ENCODE results near the gene NSUN2.

The NSUN2 gene

GRCh38 chr5:6644794-6645241 is 12.0 kb upstream of the NSUN2 start:
- DNase-seq (ENCODE audit: low read depth): no peak

GRCh38 chr5:6642655-6643054 is 9.8 kb upstream of the NSUN2 start:
- DNase-seq (ENCODE audit: low read depth): no peak

- no peak for DNase-seq (ENCODE audit: low read depth)
These were observed 5.4 kb upstream of the NSUN2 start for GRCh38 chr5:6638236-6638635.

- no peak for DNase-seq (ENCODE audit: low read depth)
These were observed 4.7 kb upstream of the NSUN2 start for GRCh38 chr5:6637590-6637989.

GRCh38 chr5:6637022-6637421 is 4.2 kb upstream of the NSUN2 start:
- no peak for DNase-seq (ENCODE audit: low read depth)

GRCh38 chr5:6636293-6636692 is 3.4 kb upstream of the NSUN2 start:
- DNase-seq (ENCODE audit: low read depth): no peak

- DNase-seq (ENCODE audit: low read depth): no peak
These were observed 2.1 kb upstream of the NSUN2 start for GRCh38 chr5:6634788-6635430.

- DNase-seq (ENCODE audit: low read depth): no peak
These were observed 1.5 kb upstream of the NSUN2 start for GRCh38 chr5:6634306-6634705.

GRCh38 chr5:6633469-6634245 is 813 bp upstream of the NSUN2 start:
- no peak for DNase-seq (ENCODE audit: low read depth)

GRCh38 chr5:6632324-6632887 is 438 bp downstream of the NSUN2 start:
- DNase-seq (ENCODE audit: low read depth): no peak

GRCh38 chr5:6631441-6631840 is 1.4 kb downstream of the NSUN2 start:
- DNase-seq (ENCODE audit: low read depth): no peak

GRCh38 chr5:6626508-6626907 is 6.3 kb downstream of the NSUN2 start:
- DNase-seq (ENCODE audit: low read depth): no peak

GRCh38 chr5:6623941-6624340 is 8.9 kb downstream of the NSUN2 start:
- no peak for DNase-seq (ENCODE audit: low read depth)

- DNase-seq (ENCODE audit: low read depth): no peak
These were observed 9.6 kb downstream of the NSUN2 start for GRCh38 chr5:6623228-6623627.

- no peak for DNase-seq (ENCODE audit: low read depth)
These were observed 16.2 kb downstream of the NSUN2 start for GRCh38 chr5:6616632-6617031.

- no peak for DNase-seq (ENCODE audit: low read depth)
These were observed 17.6 kb downstream of the NSUN2 start for GRCh38 chr5:6615034-6615815.

GRCh38 chr5:6611334-6612256 is 21.2 kb downstream of the NSUN2 start:
- no peak for DNase-seq (ENCODE audit: low read depth)

- no peak for DNase-seq (ENCODE audit: low read depth)
These were observed 24.8 kb downstream of the NSUN2 start for GRCh38 chr5:6608016-6608415.

- no peak for DNase-seq (ENCODE audit: low read depth)
These were observed 25.3 kb downstream of the NSUN2 start for GRCh38 chr5:6607559-6607936.

GRCh38 chr5:6606884-6607558 is 25.8 kb downstream of the NSUN2 start:
- DNase-seq (ENCODE audit: low read depth): no peak

GRCh38 chr5:6604946-6605345 is 27.9 kb downstream of the NSUN2 start:
- no peak for DNase-seq (ENCODE audit: low read depth)
